ENCODE measurements around the gene NEK10.

GRCh38 chr3:27360113-27361078, 8.8 kb downstream of the NEK10 start:
- TF ChIP-seq CTCF (IDR thresholded peaks at IDR 0.05) (no peak), POLR2A (IDR thresholded peaks at IDR 0.05) (no peak)
